Activated CD4-positive, alpha-beta T cell treated with anti-CD3 and anti-CD28 coated beads for 36 hours (primary cell): Measurements from ENCODE around the gene TMEM273. TPM values are rescaled to one million over a fixed set of nuclear protein-coding genes. Genes with fewer than 3 reads are reported as not detected.
A peak's percentile ranks its signal among the peaks of the same experiment; 100 is the strongest.

ENCODE experiments used
- ATAC-seq: fragments of 200-7000 bp; cut with Tn5 transposase; one replicate; pipeline ENCODE4 v1.10.0; 2021; ENCODE audit warnings: mild to moderate bottlenecking, moderate library complexity
- CTCF ChIA-PET: fragments of 350-600 bp; sonication (Branson Sonifier 250); formaldehyde crosslinking; loops from one replicate; lab custom pipeline; 2021; ENCODE audit warnings: antibody characterized with exemption; lab: Charles Lee
- POLR2A ChIA-PET: fragments of 350-600 bp; sonication (Branson Sonifier 250); formaldehyde crosslinking; loops from one replicate; lab custom pipeline; 2021; ENCODE audit warnings: antibody characterized with exemption, inconsistent platforms; lab: Charles Lee
- DNase-seq: peaks from one replicate; pipeline ENCODE4 v3.0.0-alpha.2; 2020
- H3K27ac Mint-ChIP-seq: one replicate; pipeline ENCODE4 v1.8.0; 2021; ENCODE audit warnings: mixed read lengths
- H3K27me3 Mint-ChIP-seq: one replicate; pipeline ENCODE4 v1.8.0; 2021; ENCODE audit warnings: mixed read lengths
- H3K36me3 Mint-ChIP-seq: one replicate; pipeline ENCODE4 v1.8.0; 2021; ENCODE audit warnings: low read depth, mixed read lengths
- H3K4me1 Mint-ChIP-seq: one replicate; pipeline ENCODE4 v1.8.0; 2021; ENCODE audit warnings: mixed read lengths
- H3K4me3 Mint-ChIP-seq: one replicate; pipeline ENCODE4 v1.8.0; 2021; ENCODE audit warnings: mild to moderate bottlenecking, moderate library complexity, mixed read lengths
- H3K9me3 Mint-ChIP-seq: one replicate; pipeline ENCODE4 v1.8.0; 2021; ENCODE audit warnings: low read depth, mixed read lengths
- intact Hi-C, 2 experiments: fragments of 100-400 bp; cut with DNase I in 1 of 2; cut with micrococcal nuclease in 1 of 2; formaldehyde crosslinking; loops; one replicate each; pipeline versions ENCODE4 v1.14.2 to v1.15.1; 2022 to 2024; cut with DNase I, micrococcal nuclease
- total RNA-seq, 2 experiments: library from RNA; stranded (reverse); gene quantifications; one replicate each; pipeline ENCODE4 v1.2.3, GENCODE V29; 2021

Gene TMEM273
- total RNA-seq, 2 experiments from 2014 or later, result 26.5 to 28.0 TPM

- ATAC-seq (no peak), DNase-seq (no peak)
- no peak overlapping the region for H3K27ac Mint-ChIP-seq
- H3K4me3 Mint-ChIP-seq, result no peak overlapping the region
- POLR2A ChIA-PET, result no interaction called here
- CTCF ChIA-PET, result interaction anchor here (0.6 to 1.7 kb wide), 2 partner anchors 380 to 511 kb away, joined by 3 to 8 read pairs; no protein-coding TSS in a partner anchor
- peaks cover 13% of the 10 kb centered on the region for H3K4me1 Mint-ChIP-seq
- H3K36me3 Mint-ChIP-seq, result no peaks in the 10 kb centered on the region
- intact Hi-C loops, result no loop called here
- no peaks in the 10 kb centered on the region for H3K9me3 Mint-ChIP-seq
- H3K27me3 Mint-ChIP-seq, result no peaks in the 10 kb centered on the region
Measured at GRCh38 chr10:49168171-49168540, 20.0 kb downstream of the TMEM273 start.

- intact Hi-C loops, result no loop called here
- Mint-ChIP-seq H3K27ac (no peak overlapping the region), H3K4me3 (no peak overlapping the region), H3K36me3 (no peaks in the 10 kb centered on the region), H3K9me3 (no peaks in the 10 kb centered on the region), H3K27me3 (no peaks in the 10 kb centered on the region), H3K4me1 (peaks cover 13% of the 10 kb centered on the region)
- CTCF ChIA-PET, result interaction anchor here (0.6 to 1.7 kb wide), 3 partner anchors 108 to 510 kb away, joined by 3 to 8 read pairs (median 3); no protein-coding TSS in a partner anchor
- ATAC-seq, result no peak
- POLR2A ChIA-PET, result no interaction called here
- no peak for DNase-seq
Measured at GRCh38 chr10:49167425-49168170, 20.6 kb downstream of the TMEM273 start.

- intact Hi-C loops, result no loop called here
- ChIA-PET POLR2A (no interaction called here), CTCF (interaction anchor here (1.7 kb wide), 1 partner anchor 509 kb away, joined by 8 read pairs; no protein-coding TSS in a partner anchor)
- ATAC-seq (no peak), DNase-seq (no peak)
- Mint-ChIP-seq H3K9me3 (no peaks in the 10 kb centered on the region), H3K4me3 (no peak overlapping the region), H3K27ac (peak overlapping the region; percentile 43), H3K4me1 (peaks cover 13% of the 10 kb centered on the region), H3K27me3 (no peaks in the 10 kb centered on the region), H3K36me3 (no peaks in the 10 kb centered on the region)
Measured at GRCh38 chr10:49166484-49167400, 21.4 kb downstream of the TMEM273 start.

- ATAC-seq, result peak; percentile 35
- DNase-seq, result no peak
- CTCF ChIA-PET, result interaction anchor here (1.1 kb wide), 1 partner anchor 9 kb away, joined by 3 read pairs; no protein-coding TSS in a partner anchor
Measured at GRCh38 chr10:49165821-49166483, 22.2 kb downstream of the TMEM273 start.

GRCh38 chr10:49165259-49165658 is 22.9 kb downstream of the TMEM273 start:
- POLR2A ChIA-PET, result no interaction called here
- no peak overlapping the region for H3K4me3 Mint-ChIP-seq
- no peak overlapping the region for H3K27ac Mint-ChIP-seq
- intact Hi-C loops, result loop anchor here in 1 of 2 experiments (2.0 kb wide), 2 partner anchors 184 to 506 kb away; no protein-coding TSS in a partner anchor
- H3K36me3 Mint-ChIP-seq, result no peaks in the 10 kb centered on the region
- DNase-seq (no peak), ATAC-seq (no peak)
- H3K27me3 Mint-ChIP-seq, result no peaks in the 10 kb centered on the region
- CTCF ChIA-PET, result interaction anchor here (1.1 to 1.9 kb wide), 3 partner anchors 10 to 507 kb away, joined by 3 to 8 read pairs (median 5); no protein-coding TSS in a partner anchor
- no peaks in the 10 kb centered on the region for H3K9me3 Mint-ChIP-seq
- peaks cover 13% of the 10 kb centered on the region for H3K4me1 Mint-ChIP-seq

More at GRCh38 chr10:49165821-49166483, 22.2 kb downstream of the TMEM273 start:
- H3K4me1 Mint-ChIP-seq, result peaks cover 13% of the 10 kb centered on the region
- no peaks in the 10 kb centered on the region for H3K9me3 Mint-ChIP-seq
- H3K27me3 Mint-ChIP-seq, result no peaks in the 10 kb centered on the region
- H3K27ac Mint-ChIP-seq, result peak overlapping the region; percentile 43
- intact Hi-C loops, result loop anchor here in 1 of 2 experiments (2.0 kb wide), 2 partner anchors 185 to 507 kb away; no protein-coding TSS in a partner anchor
- no peaks in the 10 kb centered on the region for H3K36me3 Mint-ChIP-seq
- no peak overlapping the region for H3K4me3 Mint-ChIP-seq
- POLR2A ChIA-PET, result no interaction called here

- H3K4me3 Mint-ChIP-seq, result no peak overlapping the region
- peak; percentile 93 for ATAC-seq
- no peaks in the 10 kb centered on the region for H3K36me3 Mint-ChIP-seq
- POLR2A ChIA-PET, result no interaction called here
- H3K4me1 Mint-ChIP-seq, result peaks cover 13% of the 10 kb centered on the region
- H3K9me3 Mint-ChIP-seq, result no peaks in the 10 kb centered on the region
- intact Hi-C loops, result loop anchor here (1.0 to 5.0 kb wide), 5 partner anchors 87 to 506 kb away; no protein-coding TSS in a partner anchor
- peak; percentile 73 for DNase-seq
- H3K27ac Mint-ChIP-seq, result peak overlapping the region; percentile 10
- CTCF ChIA-PET, result interaction anchor here (0.6 to 1.9 kb wide), 8 partner anchors 8 to 508 kb away, joined by 3 to 8 read pairs (median 4); no protein-coding TSS in a partner anchor
- H3K27me3 Mint-ChIP-seq, result no peaks in the 10 kb centered on the region
Measured at GRCh38 chr10:49164559-49165188, 23.5 kb downstream of the TMEM273 start.

- Mint-ChIP-seq H3K36me3 (no peaks in the 10 kb centered on the region), H3K4me3 (no peak overlapping the region), H3K4me1 (peaks cover 13% of the 10 kb centered on the region), H3K27ac (no peak overlapping the region), H3K27me3 (no peaks in the 10 kb centered on the region), H3K9me3 (no peaks in the 10 kb centered on the region)
- DNase-seq (no peak), ATAC-seq (no peak)
- POLR2A ChIA-PET, result no interaction called here
- CTCF ChIA-PET, result interaction anchor here (1.0 to 1.9 kb wide), 7 partner anchors 9 to 507 kb away, joined by 3 to 8 read pairs (median 4); no protein-coding TSS in a partner anchor
- intact Hi-C loops, result loop anchor here (1.0 to 5.0 kb wide), 5 partner anchors 86 to 505 kb away; no protein-coding TSS in a partner anchor
Measured at GRCh38 chr10:49163741-49164140, 24.4 kb downstream of the TMEM273 start.

GRCh38 chr10:49162761-49163310 is 25.4 kb downstream of the TMEM273 start:
- Mint-ChIP-seq H3K9me3 (no peaks in the 10 kb centered on the region), H3K4me3 (no peak overlapping the region), H3K36me3 (no peaks in the 10 kb centered on the region), H3K27ac (peak overlapping the region; percentile 2), H3K27me3 (peaks cover under 1% of the 10 kb centered on the region), H3K4me1 (peaks cover 13% of the 10 kb centered on the region)
- ChIA-PET POLR2A (no interaction called here), CTCF (no interaction called here)
- no peak for DNase-seq
- no peak for ATAC-seq
- intact Hi-C loops, result loop anchor here in 1 of 2 experiments (5.0 kb wide), 1 partner anchor 86 kb away; no protein-coding TSS in a partner anchor

- Mint-ChIP-seq H3K4me1 (peaks cover 11% of the 10 kb centered on the region), H3K27ac (no peak overlapping the region), H3K36me3 (no peaks in the 10 kb centered on the region), H3K27me3 (peaks cover 3% of the 10 kb centered on the region), H3K9me3 (no peaks in the 10 kb centered on the region), H3K4me3 (no peak overlapping the region)
- intact Hi-C loops, result loop anchor here in 1 of 2 experiments (5.0 kb wide), 1 partner anchor 85 kb away; no protein-coding TSS in a partner anchor
- no peak for ATAC-seq
- ChIA-PET POLR2A (no interaction called here), CTCF (interaction anchor here (0.8 kb wide), 1 partner anchor 556 kb away, joined by 3 read pairs; no protein-coding TSS in a partner anchor)
- no peak for DNase-seq
Measured at GRCh38 chr10:49162063-49162462, 26.1 kb downstream of the TMEM273 start.
